ENCODE measurements around the gene WTIP.

DNA sequence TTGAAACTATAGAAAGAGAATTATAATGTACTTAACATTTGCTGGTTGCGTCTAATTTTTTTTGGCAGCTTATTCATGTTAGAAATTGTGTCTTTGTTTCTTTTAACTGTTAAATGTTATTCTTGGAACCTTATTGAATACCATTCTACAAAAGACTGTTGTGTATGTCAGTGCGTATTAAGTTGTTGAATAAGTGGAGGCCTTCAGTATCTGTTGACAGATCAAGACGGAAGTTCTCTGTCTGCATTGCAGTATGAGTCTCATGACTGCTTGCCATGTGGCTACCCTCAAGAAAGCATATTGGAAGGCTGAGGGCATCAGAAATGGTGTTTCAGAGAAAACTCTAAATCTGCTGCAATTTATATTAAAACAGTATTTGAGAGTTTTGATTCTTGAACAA, 44.8 kb upstream of the WTIP start:
- TF ChIP-seq CTCF (IDR thresholded peaks at IDR 0.05) (no peak), EZH2 (IDR thresholded peaks at IDR 0.05) (no peak)
